ENCODE data around the gene ABCA3.

DNA sequence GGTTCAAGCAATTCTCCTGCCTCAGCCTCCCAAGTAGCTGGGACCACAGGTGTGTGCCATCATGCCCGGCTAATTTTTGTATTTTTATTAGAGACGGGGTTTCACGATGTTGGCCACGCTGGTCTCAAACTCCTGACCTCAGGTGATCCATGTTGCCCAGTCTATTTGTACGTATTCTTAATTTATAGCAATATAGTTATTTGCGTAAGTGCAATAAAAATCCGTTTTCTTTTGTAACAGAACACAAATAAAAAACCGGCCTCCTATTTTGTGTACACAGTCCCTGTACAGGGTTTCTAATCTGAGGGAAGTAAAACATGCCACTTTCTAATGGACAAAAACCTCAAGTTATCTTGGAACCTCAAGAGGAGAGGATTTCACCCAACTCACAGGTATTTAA, 80.3 kb downstream of the ABCA3 start:
- TF ChIP-seq, protein P1, sequence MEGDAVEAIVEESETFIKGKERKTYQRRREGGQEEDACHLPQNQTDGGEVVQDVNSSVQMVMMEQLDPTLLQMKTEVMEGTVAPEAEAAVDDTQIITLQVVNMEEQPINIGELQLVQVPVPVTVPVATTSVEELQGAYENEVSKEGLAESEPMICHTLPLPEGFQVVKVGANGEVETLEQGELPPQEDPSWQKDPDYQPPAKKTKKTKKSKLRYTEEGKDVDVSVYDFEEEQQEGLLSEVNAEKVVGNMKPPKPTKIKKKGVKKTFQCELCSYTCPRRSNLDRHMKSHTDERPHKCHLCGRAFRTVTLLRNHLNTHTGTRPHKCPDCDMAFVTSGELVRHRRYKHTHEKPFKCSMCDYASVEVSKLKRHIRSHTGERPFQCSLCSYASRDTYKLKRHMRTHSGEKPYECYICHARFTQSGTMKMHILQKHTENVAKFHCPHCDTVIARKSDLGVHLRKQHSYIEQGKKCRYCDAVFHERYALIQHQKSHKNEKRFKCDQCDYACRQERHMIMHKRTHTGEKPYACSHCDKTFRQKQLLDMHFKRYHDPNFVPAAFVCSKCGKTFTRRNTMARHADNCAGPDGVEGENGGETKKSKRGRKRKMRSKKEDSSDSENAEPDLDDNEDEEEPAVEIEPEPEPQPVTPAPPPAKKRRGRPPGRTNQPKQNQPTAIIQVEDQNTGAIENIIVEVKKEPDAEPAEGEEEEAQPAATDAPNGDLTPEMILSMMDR (IDR thresholded peaks at IDR 0.05; ENCODE audit: low read depth, low read length): no peak
- no peak for TF ChIP-seq EZH2phosphoT487 (IDR thresholded peaks at IDR 0.05; ENCODE audit: low read depth)
